ENCODE results near the gene RFNG.

RFNG gene

DNA sequence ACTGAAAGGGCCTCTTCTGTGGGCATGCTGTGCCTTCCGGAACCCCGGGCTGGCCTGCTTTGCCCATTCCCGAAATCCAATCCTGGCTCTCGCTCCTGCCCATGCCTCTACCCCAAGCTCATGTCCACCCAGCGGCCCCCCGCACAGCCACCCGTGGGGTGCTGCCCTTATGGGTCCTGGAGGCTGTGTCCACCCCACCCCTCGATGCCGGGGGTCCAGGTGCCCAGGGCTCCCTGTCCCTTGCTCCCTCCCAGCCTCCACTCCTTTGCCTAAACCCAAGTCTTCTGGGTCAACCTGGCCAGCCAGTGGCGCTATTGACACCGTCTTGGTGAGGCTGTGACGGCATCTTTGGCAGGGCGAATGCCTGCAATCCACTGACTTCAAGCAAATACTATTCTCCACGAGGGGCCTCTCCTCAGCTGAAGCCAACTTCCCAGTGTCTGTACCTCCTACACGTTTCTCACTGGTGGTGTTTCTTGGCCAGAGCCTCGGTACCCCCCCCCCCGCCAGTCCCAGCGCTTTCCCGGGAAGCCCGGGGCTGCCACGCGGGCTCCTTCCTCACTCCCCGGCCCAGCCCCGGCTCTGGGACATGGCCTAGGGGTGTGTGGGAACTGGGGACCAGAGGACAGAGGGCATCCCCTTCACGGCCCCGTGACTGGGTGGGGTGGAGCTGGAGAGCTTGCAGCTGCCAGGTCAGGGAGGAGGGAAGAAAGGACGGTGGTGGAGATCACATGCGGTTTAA, 26.2 kb upstream of the RFNG start:
- no peak for DNase-seq

DNA sequence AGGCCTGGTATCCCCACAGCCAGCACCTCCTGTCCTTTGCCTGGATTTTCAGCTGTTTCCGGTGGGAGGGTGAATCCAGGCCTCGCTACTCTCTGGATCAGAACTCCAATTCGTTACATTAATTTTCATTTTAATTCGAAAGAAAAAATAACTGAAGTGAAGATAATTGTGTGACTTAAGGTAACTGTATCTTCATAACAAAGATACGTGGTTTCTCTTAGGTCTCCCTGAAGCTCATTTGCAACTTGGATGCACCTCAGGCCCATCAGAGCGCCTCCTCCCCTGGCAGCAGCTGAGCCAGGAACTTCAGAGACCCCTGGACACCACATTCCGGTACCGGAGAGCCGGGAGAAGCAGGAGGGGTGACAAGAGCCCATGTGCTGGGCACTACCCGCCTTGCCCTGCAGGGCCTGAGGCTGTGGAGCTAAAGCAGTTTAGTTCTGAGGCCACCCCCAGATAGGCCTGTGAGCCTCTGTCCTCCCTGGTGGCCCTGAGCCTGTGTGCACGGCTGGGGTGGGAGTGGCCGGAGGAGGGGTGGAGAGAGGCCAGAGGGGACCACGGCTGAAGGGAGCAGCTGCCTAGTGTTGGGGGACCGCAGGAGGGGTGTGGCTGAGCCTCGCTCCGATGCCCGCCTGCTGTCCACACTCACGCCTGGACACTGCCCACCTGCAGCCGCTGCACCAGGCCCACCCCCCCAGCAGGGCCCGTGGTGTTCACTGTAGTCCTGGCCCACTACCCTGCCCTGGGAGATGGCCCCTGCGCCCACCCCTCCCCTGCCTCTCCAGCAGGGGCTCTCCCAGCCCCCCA, 25.4 kb upstream of the RFNG start:
- DNase-seq, result no peak

DNA sequence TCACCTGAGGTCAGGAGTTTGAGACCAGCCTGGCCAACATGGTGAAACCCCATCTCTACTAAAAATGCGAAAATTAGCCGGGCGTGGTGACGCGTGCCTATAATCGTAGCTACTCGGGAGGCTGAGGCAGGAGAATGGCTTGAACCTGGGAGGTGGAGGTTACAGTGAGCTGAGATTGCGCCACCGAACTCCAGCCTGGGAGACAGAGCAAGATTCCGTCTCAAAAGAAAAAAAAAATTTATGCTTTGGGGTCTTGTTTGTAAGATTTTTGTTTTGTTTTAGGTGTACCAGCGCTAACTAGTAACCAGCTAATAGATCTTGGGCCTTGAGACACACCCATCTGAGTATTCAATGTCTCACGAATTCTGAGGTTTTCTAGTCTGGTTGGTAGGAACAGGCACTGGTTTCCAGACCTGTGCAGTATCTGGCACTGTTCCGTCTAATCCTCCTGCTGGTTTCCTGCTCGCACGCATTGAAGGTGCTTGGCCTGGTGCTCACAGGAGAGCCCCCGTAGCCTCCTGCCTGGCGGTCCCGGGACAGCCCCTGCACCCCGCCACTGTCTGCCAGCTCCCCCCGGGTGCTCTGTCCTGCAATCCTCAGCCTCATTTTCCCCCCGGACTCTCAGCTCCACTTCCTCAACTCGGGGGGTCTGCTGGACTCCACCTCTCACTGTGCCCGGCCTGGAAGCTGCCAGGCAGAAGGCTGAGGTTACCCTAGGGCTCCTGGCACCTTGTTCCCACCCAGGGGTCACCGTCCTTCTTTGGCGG, 24.6 kb upstream of the RFNG start:
- no peak for DNase-seq

DNA sequence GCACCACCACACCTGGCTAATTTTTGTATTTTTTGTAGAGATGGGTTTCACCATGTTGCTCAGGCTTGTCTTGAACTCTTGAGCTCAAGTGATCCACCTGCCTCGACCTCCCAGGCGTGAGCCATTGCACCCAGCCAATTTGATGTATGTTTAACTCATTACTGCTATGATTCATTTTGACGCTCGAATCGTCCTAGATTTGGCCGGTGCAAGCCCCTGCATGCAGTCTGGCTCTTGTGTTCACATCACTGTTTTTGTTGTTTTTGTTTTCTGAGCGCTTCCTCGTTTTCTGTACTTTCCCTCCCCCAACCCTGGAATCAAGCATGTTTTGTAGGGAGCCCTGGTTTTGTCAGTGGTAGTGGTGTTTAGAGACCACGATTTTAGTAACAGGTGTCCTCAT, 21.8 kb upstream of the RFNG start:
- DNase-seq, result no peak

DNA sequence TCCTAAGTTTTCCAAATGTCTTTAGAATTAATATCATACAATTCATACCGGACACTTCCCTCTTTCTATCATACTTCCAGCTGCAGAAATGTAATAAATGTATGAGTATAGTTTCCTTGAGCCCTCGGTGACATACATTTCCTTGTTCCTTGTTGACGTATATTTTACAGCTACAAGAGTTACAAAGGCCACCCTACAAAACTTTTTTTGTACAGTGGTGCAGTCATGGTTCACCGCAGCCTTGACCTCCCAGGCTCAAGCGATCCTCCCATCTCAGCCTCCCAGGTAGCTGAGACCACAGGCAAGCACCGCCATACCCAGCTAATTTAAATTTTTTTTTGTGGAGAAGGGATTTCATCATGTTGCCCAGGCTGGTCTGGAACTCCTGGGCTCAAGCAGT, 21.2 kb upstream of the RFNG start:
- no peak for DNase-seq

DNA sequence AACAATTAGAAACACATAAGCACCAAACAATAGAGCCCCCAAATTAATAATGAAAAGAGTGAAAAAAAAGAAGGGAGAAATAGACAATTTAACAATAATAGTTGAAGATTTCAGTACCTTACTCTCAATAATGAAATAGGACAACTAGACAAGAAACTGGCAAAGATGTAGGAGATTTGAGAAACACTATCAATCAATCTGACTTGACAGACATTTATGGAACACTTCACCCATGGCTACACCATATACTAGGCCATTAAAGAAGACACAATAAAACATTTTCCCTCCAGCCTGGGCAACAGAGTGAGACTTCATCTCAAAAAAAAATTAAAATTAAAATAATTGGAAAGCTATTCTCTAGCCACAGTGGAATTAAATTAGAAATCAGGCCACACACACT, 19.0 kb upstream of the RFNG start:
- no peak for DNase-seq

DNA sequence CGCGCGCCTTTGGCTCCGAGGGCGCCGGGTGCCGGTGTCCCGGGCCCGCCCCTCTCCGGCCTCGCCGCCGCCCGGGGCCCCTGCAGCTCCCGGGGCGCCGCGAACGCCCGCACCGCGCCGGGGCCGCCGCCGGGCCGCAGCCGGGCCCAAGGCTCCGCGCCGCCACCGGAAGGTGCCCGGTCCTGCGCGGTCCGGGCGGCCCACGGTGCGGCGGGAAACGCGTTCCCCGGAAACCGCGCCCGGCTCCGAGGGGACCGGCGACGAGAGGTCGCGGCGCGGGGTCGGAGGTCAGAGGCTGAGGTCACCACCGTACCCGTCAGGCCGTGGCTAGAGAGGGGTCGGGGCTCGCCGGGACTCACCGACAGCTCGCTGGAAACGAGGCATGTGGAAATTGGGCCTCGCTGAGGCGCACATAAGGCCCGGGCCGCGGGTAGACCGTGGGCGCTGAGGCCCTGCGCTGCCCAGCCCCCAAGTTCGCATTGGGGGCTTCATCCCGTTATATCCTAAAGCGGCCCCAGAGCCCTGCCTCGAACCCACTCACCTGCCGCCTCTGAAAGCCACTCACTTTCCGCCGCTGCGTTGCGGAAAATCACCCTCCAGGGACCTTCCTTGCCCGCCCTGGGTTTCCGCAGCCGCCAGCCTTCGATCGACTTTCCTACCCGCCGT, 14.2 kb upstream of the RFNG start, which contains the start of gene DUS1L:
TSS of gene DUS1L (minus strand) at position 167 of the 666 bp plus-strand sequence. CDS start 745 bp downstream, outside the sequence.
- DNase-seq, result no peak

DNA sequence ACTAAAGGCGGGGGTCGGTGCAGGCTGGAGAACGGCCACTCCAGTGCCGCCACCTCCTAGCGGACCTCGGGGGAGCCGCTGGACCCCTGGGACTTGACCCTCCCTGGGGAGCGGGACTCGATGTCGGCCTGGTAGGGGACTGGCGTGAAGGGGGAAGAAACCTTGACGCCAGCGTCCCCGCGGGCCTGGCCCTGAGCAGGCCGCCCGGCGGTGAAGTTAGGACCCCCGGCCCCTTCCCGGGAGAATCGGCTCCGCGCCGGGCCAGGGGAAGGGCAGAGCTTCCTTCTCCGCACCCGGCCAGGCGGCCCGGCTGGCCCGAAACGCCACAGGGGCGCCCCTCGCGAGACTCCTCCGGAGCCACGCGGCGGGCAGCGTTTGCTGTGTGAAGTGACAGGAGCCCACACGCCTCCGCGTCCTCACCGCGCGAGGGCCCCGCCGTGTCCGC, 13.6 kb upstream of the RFNG start:
- DNase-seq, result no peak

DNA sequence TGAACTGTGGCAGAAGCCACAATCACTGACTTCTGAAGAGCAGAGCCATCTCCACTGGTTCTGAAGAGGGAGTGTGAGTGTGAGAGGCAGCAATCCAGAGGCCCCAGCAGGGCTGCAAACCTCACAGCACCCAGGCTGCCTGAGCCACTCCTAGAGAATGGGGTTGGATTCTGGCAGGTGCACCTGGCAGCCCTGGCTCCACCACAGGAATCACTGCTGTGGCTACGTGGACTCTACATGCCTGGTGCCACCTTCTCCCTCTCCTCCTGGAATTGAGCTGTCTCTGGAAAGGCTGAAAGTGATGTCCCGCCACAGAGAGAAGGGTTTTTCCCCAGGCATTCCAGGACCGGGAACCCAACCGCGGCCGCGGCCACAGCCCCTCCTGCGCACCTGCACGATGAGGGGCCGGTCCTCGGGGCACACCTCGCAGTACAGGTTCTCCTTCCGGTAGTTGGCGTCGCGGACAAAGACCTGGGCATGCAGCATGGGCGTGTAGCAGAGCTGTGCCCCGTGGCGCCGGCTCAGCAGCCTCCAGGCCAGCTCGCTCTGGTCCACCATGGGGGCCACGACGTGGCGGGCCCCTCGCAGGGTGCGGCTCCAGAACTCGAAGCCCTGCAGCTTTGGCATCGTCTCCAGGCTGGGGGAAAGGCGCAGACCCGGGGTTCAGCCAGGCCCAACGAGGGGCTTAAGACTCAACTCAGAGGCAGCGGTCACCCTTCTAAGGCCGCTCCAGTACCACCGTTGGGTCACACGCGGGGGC, 13.0 kb upstream of the RFNG start:
- no peak for DNase-seq

DNA sequence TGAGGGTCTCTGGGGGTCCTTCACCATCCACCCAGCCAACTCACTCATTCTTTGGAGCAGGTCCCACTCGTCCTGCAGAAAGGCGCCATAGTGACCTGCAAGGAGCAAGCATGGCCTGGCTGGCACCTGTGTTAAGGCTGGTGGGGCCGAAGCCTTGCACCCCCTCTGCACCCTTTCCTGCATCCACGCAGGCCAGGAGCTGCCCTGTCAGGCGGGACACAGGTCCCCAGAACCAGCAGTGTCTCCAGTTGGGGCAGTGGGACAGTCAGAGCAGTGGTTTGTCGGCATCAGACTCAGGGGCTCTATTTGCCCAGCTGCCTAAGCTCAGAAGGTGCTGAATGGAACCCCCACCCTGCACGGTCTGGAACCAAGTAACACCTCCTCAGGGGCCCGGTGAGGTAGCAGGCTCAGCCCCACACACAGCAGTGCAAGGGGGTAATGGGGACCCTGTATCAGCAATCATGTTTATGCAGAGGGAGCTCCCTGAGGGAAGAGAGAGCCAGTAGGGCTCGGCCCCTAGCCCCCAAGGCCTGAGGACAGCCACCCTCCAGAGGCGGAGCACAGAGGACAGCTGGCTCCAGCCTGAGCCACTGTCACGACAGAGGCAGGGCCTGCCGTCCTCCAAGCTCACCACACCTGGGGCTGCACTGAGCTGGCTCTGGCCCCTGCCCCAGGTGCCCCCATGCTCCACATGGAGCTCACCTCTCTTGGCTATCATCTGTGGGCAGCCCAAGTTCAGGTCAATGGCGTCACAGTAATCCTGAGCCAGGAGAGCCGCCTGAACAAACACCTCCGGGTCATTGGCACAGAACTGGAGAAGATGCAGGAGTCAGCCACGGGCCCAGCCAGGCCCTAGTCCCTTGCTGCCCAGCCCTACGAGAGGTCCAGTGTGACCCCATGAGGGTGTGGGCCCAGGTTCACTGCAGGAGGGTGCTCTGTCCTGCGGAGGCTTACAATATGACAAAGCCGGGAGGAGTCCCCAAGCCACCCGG, 12.1 kb upstream of the RFNG start:
- no peak for DNase-seq

DNA sequence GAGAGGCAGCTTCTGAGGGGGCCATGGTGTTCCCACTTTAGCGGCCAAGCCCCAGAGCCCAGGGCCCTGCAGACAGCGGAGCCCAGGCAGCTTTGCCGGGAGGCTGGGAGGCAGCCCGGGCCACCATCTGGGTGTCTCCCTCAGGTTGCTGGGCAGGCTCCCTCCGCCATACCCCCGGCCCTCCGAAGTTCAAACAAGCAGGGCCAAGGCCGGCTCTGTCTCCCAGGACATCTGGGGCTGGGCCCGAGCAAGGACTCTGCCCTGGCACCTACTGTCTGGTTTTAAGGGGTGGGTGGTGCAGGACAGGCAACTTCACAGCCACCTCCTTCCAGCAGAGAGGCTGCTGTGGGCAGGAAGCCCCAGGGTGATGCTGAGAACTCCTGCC, 11.4 kb upstream of the RFNG start:
- no peak for DNase-seq

DNA sequence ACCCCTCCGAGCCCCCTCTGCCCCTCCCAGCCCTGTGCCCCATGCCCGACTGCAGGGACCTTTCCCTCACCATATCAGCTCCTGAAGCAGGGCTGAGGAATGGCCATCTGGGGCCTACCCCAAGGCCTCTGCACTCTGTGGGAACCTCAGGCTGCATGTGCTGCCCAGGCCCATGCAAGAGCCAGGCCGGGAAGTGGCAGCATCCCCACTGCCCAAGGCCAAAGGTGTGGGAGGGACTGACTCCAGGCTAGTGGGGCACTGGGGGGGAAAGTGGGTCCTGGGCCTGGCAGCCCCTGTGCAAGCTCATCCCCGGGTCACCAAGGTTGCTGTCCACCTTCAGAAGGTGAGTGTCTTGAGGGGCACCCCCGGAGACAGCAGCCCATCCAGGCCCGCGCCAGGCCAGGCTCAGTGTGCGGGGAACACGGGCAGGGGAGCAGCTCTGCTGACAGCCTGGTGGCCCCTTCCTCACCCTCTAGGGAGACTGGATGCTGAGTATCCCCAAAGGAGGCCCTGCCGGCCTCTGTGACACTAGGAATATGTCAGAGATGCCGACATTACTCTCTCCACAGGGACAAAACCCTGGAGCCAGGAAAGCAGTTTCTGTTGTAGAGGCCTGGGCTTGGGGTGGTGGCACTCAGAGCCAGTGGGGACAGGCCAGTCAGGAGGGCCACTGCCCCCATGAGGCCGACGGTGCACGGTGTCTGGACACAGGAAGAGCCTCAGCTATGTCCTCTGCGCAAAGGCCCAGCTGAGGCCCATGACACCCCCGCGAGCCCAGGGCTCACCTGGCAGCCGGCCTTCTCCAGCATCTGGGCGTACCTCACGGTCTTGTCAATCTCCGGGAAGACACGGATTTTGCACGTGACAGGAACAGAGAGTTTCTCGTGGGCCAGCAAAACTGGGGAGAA, 10.7 kb upstream of the RFNG start:
- no peak for DNase-seq

DNA sequence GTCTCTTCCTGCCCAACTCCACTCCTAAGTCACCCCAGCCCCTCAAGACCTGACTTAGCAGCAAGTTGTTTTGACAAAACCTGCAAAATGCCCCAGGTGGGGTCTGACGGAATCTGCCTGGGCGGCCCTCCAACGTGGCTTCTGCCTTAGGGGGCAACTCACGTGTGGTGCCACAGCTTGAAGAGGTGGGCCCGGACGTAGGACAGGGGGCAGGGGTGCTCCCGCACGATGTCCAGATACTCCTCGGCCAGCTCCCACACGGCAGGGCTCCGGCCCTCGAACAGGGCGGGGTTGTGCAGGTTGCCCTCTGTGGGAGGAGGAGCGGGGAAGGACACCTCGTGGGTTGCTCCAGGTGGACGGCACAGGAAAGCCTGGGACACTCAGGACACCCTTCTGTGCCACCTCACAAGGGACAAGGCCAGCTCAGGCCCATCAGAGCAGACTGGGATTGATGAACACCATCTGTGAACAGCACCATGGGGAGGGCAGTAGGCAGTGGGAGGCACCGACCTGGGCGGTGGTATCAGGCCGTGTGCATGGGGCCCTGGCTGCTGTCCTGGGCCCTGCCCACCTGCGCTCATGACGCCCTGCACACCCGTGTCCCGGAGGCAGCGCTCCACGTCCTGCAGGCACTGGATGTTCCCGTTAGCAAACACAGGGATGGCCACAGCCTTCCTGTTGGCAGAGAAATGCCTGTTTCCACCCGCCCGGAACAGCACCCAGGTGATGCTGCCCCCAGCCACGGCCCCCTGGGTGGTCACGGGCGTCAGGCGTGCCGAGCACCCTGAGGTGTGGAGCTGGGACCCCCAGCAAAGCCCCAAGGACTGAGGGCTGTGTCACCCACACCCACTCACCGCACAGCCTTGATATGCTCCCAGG, 9.7 kb upstream of the RFNG start:
- no peak for DNase-seq

DNA sequence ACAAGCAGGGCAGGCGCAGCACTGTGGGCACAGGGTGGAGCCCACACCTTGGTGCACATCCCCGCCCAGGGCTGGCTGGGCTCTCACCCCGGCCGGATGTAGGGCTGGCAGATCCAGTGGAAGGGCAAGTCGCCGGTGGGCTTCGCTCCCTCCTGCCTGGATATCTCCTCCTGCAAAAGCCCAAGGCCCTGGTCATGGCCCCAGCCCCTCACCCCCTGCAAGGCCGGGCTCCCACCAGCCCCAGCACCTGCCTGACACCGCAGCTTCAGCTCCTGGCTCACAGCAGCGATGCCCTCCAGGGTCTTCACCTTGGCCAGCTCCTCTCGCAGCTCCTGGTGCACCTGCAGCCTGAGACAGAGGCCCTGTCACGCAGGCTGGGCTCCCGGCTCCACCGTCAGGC, 9.0 kb upstream of the RFNG start:
- no peak for DNase-seq

DNA sequence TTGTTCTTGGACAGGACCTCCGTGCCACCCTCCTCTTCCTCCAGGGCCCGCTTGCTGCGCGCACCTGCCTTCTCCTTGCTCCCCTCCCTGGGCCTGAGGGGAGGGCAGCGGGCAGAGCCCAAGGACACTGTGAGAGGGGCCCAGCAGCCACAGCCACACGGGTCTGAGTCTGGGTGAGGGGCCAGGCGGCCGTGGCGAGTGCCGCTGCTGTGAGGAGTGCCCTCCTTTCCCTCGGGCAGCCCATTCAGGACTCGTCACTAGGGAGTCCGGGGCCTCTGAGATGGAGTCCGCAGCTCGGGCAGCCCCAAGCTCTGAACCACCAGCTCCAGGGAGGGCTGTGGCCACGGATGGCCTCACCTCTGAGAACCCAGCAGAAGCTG, 8.4 kb upstream of the RFNG start:
- no peak for DNase-seq

DNA sequence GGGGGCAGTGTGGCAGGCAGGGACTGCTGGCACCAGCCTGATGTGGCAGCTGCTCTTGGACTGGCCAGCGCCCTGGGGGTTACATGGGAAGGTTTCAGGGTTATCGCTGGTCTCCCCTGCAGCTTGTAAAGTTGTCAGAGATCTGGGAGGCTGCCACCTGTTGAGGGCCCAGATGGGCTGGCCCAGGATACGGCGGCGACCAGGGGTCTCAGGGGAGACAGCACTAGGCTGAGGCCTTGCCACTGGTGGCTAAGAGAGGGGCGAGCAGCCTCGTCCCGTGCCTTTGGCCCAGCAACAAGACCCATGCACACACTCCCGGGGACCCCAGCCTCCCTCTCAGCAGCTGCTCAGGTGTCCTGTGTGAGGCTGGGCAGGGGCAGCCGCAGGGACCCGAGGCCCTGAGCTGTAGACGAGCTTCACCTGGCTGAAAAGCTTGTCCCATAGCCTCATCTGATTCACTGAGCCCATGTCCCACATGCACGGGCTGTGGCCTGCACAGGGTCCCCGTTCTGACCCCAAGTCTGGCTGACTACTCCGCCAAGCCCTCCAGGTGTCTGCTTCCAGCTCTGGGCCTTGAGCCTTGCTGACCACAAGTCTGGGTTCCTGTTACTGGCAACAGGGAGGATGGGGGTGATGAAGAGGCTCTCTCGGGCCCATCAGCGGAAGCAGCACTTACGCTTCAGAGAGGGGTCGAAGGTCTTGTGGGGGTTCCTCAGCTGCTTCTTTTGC, 7.8 kb upstream of the RFNG start:
- DNase-seq, result no peak

DNA sequence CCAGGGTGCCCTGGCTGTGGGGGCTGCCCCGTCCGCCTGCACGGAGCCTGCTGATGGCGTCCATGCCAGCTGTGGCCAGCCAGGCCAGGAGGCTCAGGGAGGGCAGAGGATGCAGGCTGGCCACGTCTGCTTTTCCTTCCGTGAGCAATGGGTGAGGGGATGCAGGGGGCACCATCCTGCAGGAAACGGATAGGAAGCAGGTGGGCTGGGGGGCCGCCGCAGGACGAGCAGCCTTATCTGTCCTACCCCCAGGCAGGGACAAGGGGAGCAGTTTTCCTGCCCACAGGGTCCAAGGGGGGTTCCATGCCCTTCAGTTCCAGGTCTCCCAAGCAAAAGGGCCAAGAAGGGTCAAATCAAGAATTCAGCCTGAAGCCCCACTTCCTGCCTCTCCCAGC, 7.2 kb upstream of the RFNG start:
- DNase-seq, result no peak

DNA sequence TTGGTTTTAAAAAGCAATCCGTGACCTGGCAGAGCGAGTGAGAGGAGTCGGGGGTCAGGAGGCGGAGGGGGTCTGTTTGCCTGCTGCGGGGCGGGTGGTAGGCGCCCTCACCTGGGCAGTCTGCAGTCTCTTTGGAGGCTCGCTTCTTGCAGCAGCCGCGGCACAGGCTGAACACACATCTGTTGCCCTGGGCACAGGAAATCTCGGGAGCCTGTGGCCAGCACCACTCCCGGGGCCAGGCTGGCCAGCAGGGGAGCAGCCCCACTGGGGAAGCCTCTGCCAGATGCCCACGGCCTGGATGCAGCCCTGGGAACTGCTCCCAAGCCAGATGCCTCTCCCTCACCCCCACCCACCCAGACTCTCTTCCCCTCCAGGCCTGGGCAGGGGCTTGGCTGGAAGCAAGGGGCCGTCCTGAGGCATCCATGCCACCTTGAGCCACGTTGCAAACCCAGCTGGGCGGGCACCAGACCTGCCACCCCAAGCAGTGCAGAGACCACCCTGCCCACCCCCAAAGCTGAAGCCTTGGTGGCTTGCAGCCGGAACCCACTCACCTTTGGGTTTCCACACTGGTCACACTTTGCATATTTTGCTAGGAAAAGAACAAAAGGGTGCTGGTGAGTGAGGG, 6.7 kb upstream of the RFNG start:
- no peak for DNase-seq
